Peyer's patch (tissue), 4 donors: Measurements from ENCODE around the gene AUTS2. TPM values are rescaled to one million over a fixed set of nuclear protein-coding genes. Genes with fewer than 3 reads are reported as not detected.
"Not testable (repeated sequence)": the region's sequence is repeated elsewhere in the genome, so short reads cannot be mapped to it uniquely, and the experiment has no call there.

Experiments used
- DNase-seq, 3 donors: peaks; one replicate each; pipeline ENCODE4 v3.0.0-alpha.2; 2017 to 2019
- H3K27ac ChIP-seq, 4 donors: fragments of 200-600 bp; sonication (generic); one replicate each; pipeline ENCODE4 v1.5.1; 2016 to 2019
- H3K27me3 ChIP-seq, 2 donors: fragments of 200-600 bp; sonication (generic); one replicate each; pipeline ENCODE4 v1.5.1; 2019
- H3K36me3 ChIP-seq, 3 donors: fragments of 200-600 bp; sonication (generic); one replicate each; pipeline ENCODE4 v1.5.1; 2016 to 2019
- H3K4me1 ChIP-seq, 4 donors: fragments of 200-600 bp; sonication (generic); one replicate each; pipeline ENCODE4 v1.5.1; 2016 to 2019
- H3K4me3 ChIP-seq, 4 donors: fragments of 200-600 bp; sonication (generic); 1 replicate in 3 of 4; 2 replicates in 1 of 4; pipeline ENCODE4 v1.5.1; 2016 to 2019; ENCODE audit warnings: mild to moderate bottlenecking in 1 of 4
- H3K9me3 ChIP-seq, 4 donors: fragments of 200-600 bp; sonication (generic); one replicate each; pipeline ENCODE4 v1.5.1; 2016 to 2019; ENCODE audit warnings: mild to moderate bottlenecking in 1 of 4
- POLR2A ChIP-seq, 2 donors: fragments of 450-650 bp; IDR thresholded peaks; one replicate each; pipeline ENCODE4 v1.5.1; 2017; ENCODE audit warnings: antibody characterized with exemption in 2 of 2, mild to moderate bottlenecking in 2 of 2, moderate library complexity in 2 of 2
- total RNA-seq, 4 donors: library from RNA; depleted of rRNA; stranded (reverse); fragments of >200 nt; gene quantifications; one replicate each; pipeline ENCODE4 v1.1.0, GENCODE V29; 2016
- TF ChIP-seq, protein P1 (sequence below), 6 experiments: fragments of 450-650 bp in 4 of 6; fragments of 200-600 bp in 2 of 6; sonication (generic) in 1 of 6; IDR thresholded peaks; one replicate each; pipeline ENCODE4 v1.5.1; 2017 to 2019; ENCODE audit warnings: antibody characterized with exemption in 6 of 6, mild to moderate bottlenecking in 3 of 6, moderate library complexity in 1 of 6

The AUTS2 gene
- total RNA-seq, 4 donors from 2014 or later: 55.9 to 90.0 (median 72.6) TPM

DNA sequence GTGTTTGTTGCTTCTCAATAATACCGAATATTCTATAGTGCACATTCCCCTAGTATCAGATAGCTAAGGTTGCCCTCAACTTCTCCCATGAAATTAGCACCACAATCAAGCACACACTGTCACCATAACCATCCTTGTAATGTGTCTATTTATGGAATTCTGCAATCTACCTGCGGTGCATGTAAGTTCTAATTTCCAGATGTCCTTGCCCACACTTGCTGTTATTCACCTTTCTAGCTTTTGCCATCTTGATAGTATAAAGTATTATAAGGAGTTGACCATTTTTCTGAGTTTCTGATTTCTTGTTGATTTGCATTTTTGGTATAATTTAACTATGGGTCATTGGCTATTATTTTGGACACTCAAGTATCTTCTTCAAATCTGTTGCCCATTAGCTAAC, 1043.6 kb downstream of the AUTS2 start:
- no peak for DNase-seq
- no peak overlapping the region for H3K27ac ChIP-seq
- H3K4me1 ChIP-seq: no peaks in the 10 kb centered on the region
- TF ChIP-seq POLR2A (IDR thresholded peaks at IDR 0.05): no peak
- TF ChIP-seq, protein P1, sequence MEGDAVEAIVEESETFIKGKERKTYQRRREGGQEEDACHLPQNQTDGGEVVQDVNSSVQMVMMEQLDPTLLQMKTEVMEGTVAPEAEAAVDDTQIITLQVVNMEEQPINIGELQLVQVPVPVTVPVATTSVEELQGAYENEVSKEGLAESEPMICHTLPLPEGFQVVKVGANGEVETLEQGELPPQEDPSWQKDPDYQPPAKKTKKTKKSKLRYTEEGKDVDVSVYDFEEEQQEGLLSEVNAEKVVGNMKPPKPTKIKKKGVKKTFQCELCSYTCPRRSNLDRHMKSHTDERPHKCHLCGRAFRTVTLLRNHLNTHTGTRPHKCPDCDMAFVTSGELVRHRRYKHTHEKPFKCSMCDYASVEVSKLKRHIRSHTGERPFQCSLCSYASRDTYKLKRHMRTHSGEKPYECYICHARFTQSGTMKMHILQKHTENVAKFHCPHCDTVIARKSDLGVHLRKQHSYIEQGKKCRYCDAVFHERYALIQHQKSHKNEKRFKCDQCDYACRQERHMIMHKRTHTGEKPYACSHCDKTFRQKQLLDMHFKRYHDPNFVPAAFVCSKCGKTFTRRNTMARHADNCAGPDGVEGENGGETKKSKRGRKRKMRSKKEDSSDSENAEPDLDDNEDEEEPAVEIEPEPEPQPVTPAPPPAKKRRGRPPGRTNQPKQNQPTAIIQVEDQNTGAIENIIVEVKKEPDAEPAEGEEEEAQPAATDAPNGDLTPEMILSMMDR (IDR thresholded peaks at IDR 0.05): no peak
- no peak overlapping the region for H3K4me3 ChIP-seq
- no peaks in the 10 kb centered on the region for H3K36me3 ChIP-seq
- no peaks in the 10 kb centered on the region for H3K9me3 ChIP-seq
- H3K27me3 ChIP-seq: no peaks in the 10 kb centered on the region

- Histone ChIP-seq H3K27ac (no peak overlapping the region), H3K4me1 (no peaks in the 10 kb centered on the region), H3K9me3 (no peaks in the 10 kb centered on the region), H3K36me3 (no peaks in the 10 kb centered on the region), H3K4me3 (no peak overlapping the region), H3K27me3 (no peaks in the 10 kb centered on the region)
- DNase-seq: no peak
- TF ChIP-seq, protein P1 (IDR thresholded peaks at IDR 0.05): no peak
- TF ChIP-seq POLR2A (IDR thresholded peaks at IDR 0.05): no peak
Measured at GRCh38 chr7:70645279-70645678, 1047.0 kb downstream of the AUTS2 start.

- Histone ChIP-seq H3K4me1 (no peaks in the 10 kb centered on the region), H3K36me3 (no peaks in the 10 kb centered on the region), H3K9me3 (no peaks in the 10 kb centered on the region), H3K27me3 (no peaks in the 10 kb centered on the region), H3K27ac (no peak overlapping the region), H3K4me3 (no peak overlapping the region)
- no peak for DNase-seq
- TF ChIP-seq, protein P1 (IDR thresholded peaks at IDR 0.05): no peak
- no peak for TF ChIP-seq POLR2A (IDR thresholded peaks at IDR 0.05)
Measured at GRCh38 chr7:70645876-70646351, 1047.6 kb downstream of the AUTS2 start.

DNA sequence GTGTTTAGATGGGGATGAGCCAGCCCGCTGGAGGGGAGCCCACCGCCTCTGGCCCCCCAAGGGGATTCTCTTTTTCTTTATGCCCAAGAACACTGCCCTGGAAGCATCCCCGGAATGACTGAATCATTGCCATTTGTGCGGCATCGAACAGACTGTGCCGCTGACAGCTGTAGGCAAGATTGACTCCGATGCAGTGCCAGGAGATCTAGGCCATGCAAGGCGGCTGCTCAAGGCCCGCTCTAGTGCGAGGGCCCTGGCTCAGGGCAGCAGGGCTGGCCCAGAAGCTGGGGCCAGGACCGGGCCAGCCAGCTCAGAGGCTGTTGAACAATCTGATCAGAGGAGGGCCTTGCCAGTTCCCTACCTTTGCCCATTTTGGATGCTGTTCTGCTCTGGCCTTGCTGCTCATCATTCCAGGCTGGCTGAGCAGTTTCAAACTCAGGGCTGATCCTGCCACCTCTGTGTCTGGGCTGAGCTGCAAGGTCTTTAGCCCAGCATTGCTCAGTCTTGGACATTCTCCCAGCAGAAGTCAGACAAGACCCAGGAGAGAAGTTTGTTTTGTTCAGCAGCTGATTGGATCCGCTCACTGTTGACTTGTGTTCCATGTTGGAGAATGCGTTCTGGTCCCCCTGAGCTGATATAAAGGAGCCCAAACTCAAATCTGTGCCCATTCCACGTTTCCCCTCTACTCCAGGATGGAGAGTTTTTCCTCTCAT, 1048.4 kb downstream of the AUTS2 start:
- Histone ChIP-seq H3K9me3 (no peaks in the 10 kb centered on the region), H3K36me3 (no peaks in the 10 kb centered on the region), H3K4me3 (no peak overlapping the region), H3K4me1 (no peaks in the 10 kb centered on the region), H3K27me3 (no peaks in the 10 kb centered on the region), H3K27ac (no peak overlapping the region)
- TF ChIP-seq, protein P1 (IDR thresholded peaks at IDR 0.05): no peak
- no peak for TF ChIP-seq POLR2A (IDR thresholded peaks at IDR 0.05)
- DNase-seq: no peak

GRCh38 chr7:70647801-70648498, 1049.7 kb downstream of the AUTS2 start:
- H3K36me3 ChIP-seq: no peaks in the 10 kb centered on the region
- H3K4me3 ChIP-seq: no peak overlapping the region
- no peaks in the 10 kb centered on the region for H3K27me3 ChIP-seq
- H3K9me3 ChIP-seq: no peaks in the 10 kb centered on the region
- peak in 2 of 3 donors; percentile 48 to 84 for DNase-seq
- H3K27ac ChIP-seq: peak overlapping the region in 3 of 4 donors; percentile 3 to 65 (median 57)
- TF ChIP-seq POLR2A (IDR thresholded peaks at IDR 0.05): no peak
- TF ChIP-seq, protein P1 (IDR thresholded peaks at IDR 0.05): no peak
- H3K4me1 ChIP-seq: no peaks in the 10 kb centered on the region

DNA sequence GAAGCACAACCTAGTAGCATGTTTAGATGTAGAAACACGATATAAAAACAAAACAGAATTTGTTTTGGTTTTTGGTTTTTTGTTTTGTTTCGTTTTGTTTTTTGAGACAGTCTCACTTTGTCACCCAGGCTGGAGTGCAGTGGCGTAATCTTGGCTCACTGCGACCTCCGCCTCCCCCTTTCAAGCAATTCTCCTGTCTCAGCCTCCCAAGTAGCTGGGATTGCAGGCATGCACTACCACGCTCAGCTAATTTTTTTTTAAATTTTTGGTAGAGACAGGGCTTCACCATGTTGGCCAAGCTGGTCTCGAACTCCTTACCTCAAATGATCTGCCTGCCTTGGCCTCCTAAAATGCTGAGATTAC, 1050.2 kb downstream of the AUTS2 start:
- not testable (repeated sequence) for H3K4me3 ChIP-seq, H3K36me3 ChIP-seq, DNase-seq, H3K27me3 ChIP-seq, H3K4me1 ChIP-seq, H3K9me3 ChIP-seq
- H3K27ac ChIP-seq: peak overlapping the region in 3 of 4 donors; percentile 3 to 65 (median 36)
